Cardiac fibroblast (primary cell): ENCODE results near the gene METTL6.
"Not testable (repeated sequence)": the region's sequence is repeated elsewhere in the genome, so short reads cannot be mapped to it uniquely, and the experiment has no call there.

Experiments
- DNase-seq, 2 donors: peaks; one replicate each; pipeline versions ENCODE4 v3.0.0 to v3.0.0-alpha.2; 2010; ENCODE audit warnings: low read depth in 2 of 2
- H3K4me3 ChIP-seq, 2 donors: replicated peaks in 1 of 2; 1 replicate in 1 of 2; 2 replicates in 1 of 2; pipeline ENCODE4 v1.5.1; 2011; ENCODE audit warnings: low read depth in 2 of 2, low read length in 2 of 2, mild to moderate bottlenecking in 2 of 2, moderate library complexity in 1 of 2
- CTCF ChIP-seq: IDR thresholded peaks from one replicate; pipeline ENCODE4 v1.5.1; 2011; ENCODE audit warnings: low read depth, mild to moderate bottlenecking, low read length, inconsistent platforms

METTL6 gene

GRCh38 chr3:15391007-15391406 lies 36.3 kb downstream of the METTL6 start:
- DNase-seq, result no peak
- no peak for TF ChIP-seq CTCF
- H3K4me3 ChIP-seq, result no peak overlapping the region

GRCh38 chr3:15390460-15390859 lies 36.9 kb downstream of the METTL6 start:
- TF ChIP-seq CTCF, result no peak
- H3K4me3 ChIP-seq, result no peak overlapping the region
- no peak for DNase-seq

- H3K4me3 ChIP-seq, DNase-seq: not testable (repeated sequence)
Measured at GRCh38 chr3:15388335-15388734, 39.0 kb downstream of the METTL6 start.

GRCh38 chr3:15387735-15388134 lies 39.6 kb downstream of the METTL6 start:
- no peak for TF ChIP-seq CTCF
- DNase-seq, result no peak
- H3K4me3 ChIP-seq, result no peak overlapping the region

- DNase-seq, result peak; percentile 10 to 35
- no peak for TF ChIP-seq CTCF
- H3K4me3 ChIP-seq, result no peak overlapping the region
Measured at GRCh38 chr3:15387171-15387581, 40.2 kb downstream of the METTL6 start.

- not testable (repeated sequence) for DNase-seq
Measured at GRCh38 chr3:15386654-15386955, 40.7 kb downstream of the METTL6 start.

GRCh38 chr3:15385901-15386653 lies 41.3 kb downstream of the METTL6 start:
- DNase-seq, result peak in 1 of 2 donors; percentile 16
- no peak for TF ChIP-seq CTCF
- H3K4me3 ChIP-seq, result no peak overlapping the region

More at GRCh38 chr3:15386654-15386955, 40.7 kb downstream of the METTL6 start:
- H3K4me3 ChIP-seq, result not testable (repeated sequence)

GRCh38 chr3:15385238-15385695 lies 42.1 kb downstream of the METTL6 start:
- not testable (repeated sequence) for H3K4me3 ChIP-seq, DNase-seq
